DMS 273 (cell line): Measurements from ENCODE around the gene ZBTB2.
"Not testable (repeated sequence)": the region's sequence is repeated elsewhere in the genome, so short reads cannot be mapped to it uniquely, and the experiment has no call there.

ENCODE experiments used
- DNase-seq: peaks from one replicate; lab custom pipeline; 2025; ENCODE audit not compliant: unreplicated experiment; lab: John Stamatoyannopoulos, UW

The ZBTB2 gene

GRCh38 chr6:151374036-151374683 is 17.2 kb downstream of the ZBTB2 start:
- DNase-seq = no peak

- no peak for DNase-seq
Observed at GRCh38 chr6:151372164-151372563, 19.2 kb downstream of the ZBTB2 start.

DNA sequence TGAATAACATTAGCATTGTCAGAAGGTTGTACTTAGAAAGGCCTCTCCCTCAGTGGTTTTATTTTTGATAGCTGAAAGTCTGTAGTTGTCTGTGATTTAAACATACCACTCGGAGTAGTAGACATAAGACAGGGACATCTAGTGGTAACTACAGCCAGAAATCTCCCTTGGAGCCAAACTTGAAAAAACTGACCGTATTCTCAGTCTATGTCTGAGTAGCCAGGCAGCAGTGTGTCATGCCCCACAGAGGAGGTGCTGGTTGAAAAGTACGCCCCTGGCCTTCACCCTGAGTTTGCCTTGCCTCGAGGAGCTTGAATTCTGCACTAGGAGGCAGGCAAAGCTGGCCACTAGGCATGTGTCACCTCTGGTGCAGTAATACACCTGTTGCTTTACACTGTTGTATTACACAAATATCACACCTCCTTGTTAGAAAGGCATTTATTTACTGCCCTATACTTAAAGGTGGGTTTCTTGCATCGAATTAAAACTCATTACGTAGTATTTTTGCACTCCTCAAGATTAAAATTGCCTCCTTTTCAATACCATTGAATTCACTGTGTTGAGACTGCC is 20.8 kb downstream of the ZBTB2 start:
- DNase-seq = no peak

DNA sequence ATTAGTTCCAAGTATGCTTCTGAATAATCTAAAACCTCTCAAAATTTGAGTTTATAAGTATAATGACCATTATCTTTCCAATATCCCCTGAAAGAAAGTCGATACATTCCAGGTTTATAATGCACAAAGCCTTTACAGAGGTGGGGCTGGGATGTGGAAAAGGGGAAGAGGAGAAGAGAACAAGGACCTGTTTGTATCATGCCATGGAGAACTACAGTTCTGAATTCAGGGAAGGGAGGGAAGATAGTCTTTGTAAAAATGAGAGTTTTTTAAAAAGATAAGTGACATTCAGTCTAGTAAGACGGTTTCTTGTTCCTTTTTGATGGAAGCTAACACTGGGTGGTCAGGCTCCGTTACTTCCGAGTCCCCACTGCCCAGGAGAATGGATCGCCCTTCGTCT is 26.1 kb downstream of the ZBTB2 start:
- no peak for DNase-seq

- no peak for DNase-seq
Observed at GRCh38 chr6:151359486-151359885, 31.9 kb downstream of the ZBTB2 start.

- no peak for DNase-seq
Observed at GRCh38 chr6:151358475-151358874, 32.9 kb downstream of the ZBTB2 start.

GRCh38 chr6:151357758-151358436 is 33.5 kb downstream of the ZBTB2 start:
- no peak for DNase-seq

DNA sequence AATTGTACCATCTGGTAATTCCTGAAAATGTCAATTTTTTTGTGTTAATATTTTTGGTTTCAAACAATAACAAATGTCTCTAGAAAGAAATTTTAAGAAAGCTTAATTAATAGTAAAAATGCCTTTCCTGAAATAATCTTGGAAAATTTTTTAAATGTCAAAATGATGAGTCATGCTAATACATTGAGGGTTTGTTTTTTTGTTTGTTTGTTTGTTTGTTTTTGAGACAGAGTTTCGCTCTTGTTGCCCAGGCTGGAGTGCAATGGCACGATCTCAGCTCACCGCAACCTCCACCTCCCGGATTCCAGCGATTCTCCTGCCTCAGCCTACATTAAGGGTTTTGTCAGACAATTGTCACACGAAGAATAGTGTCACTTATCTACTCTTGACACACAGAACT is 34.4 kb downstream of the ZBTB2 start:
- not testable (repeated sequence) for DNase-seq

DNA sequence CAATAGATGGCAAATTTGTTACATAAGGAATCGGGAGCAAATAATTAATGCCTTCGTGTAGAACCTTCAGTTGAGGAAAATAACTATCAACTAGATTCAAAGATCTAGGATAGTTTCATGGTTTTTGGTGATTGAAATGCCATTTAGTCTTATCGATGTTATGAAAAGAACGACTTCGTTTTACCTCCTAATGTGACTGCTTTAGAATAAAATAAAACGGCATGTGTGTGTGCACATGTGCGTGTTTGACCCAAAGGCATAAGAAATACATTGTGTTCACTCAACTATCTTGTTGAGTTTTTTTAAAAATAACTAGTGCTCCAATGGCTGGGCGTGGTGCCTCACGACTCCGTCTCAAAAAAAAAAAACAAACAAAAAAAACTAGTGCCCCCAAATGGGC is 37.6 kb downstream of the ZBTB2 start:
- no peak for DNase-seq

DNA sequence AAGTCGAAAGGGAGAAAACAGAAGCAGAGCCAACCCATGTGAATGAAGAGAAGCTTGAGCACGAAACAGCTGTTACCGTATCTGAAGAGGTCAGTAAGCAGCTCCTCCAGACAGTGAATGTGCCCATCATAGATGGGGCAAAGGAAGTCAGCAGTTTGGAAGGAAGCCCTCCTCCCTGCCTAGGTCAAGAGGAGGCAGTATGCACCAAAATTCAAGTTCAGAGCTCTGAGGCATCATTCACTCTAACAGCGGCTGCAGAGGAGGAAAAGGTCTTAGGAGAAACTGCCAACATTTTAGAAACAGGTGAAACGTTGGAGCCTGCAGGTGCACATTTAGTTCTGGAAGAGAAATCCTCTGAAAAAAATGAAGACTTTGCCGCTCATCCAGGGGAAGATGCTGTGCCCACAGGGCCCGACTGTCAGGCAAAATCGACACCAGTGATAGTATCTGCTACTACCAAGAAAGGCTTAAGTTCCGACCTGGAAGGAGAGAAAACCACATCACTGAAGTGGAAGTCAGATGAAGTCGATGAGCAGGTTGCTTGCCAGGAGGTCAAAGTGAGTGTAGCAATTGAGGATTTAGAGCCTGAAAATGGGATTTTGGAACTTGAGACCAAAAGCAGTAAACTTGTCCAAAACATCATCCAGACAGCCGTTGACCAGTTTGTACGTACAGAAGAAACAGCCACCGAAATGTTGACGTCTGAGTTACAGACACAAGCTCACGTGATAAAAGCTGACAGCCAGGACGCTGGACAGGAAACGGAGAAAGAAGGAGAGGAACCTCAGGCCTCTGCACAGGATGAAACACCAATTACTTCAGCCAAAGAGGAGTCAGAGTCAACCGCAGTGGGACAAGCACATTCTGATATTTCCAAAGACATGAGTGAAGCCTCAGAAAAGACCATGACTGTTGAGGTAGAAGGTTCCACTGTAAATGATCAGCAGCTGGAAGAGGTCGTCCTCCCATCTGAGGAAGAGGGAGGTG is 38.7 kb downstream of the ZBTB2 start:
- no peak for DNase-seq

GRCh38 chr6:151351731-151352130 is 39.6 kb downstream of the ZBTB2 start:
- DNase-seq = no peak

- DNase-seq = no peak
Observed at GRCh38 chr6:151351146-151351700, 40.1 kb downstream of the ZBTB2 start.

GRCh38 chr6:151350442-151351145 is 40.8 kb downstream of the ZBTB2 start:
- DNase-seq = no peak

- no peak for DNase-seq
Observed at GRCh38 chr6:151349651-151350270, 41.6 kb downstream of the ZBTB2 start.

DNA sequence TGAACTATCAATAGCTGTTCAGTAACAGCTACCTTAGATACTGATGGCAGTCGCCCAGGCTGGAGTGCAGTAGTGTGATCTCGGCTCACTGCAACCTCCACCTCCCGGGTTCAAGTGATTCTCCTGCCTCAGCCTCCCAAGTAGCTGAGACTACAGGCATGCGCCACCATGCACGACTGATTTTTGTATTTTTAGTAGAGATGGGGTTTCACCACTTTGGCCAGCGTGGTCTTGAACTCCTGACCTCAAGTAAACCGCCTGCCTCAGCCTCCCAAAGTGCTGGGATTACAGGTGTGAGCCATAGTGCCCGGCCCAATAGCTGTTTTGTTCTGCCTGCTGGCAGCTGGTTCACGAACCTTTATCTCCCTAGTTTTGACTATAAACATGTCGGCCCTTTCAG is 48.6 kb downstream of the ZBTB2 start:
- not testable (repeated sequence) for DNase-seq

DNA sequence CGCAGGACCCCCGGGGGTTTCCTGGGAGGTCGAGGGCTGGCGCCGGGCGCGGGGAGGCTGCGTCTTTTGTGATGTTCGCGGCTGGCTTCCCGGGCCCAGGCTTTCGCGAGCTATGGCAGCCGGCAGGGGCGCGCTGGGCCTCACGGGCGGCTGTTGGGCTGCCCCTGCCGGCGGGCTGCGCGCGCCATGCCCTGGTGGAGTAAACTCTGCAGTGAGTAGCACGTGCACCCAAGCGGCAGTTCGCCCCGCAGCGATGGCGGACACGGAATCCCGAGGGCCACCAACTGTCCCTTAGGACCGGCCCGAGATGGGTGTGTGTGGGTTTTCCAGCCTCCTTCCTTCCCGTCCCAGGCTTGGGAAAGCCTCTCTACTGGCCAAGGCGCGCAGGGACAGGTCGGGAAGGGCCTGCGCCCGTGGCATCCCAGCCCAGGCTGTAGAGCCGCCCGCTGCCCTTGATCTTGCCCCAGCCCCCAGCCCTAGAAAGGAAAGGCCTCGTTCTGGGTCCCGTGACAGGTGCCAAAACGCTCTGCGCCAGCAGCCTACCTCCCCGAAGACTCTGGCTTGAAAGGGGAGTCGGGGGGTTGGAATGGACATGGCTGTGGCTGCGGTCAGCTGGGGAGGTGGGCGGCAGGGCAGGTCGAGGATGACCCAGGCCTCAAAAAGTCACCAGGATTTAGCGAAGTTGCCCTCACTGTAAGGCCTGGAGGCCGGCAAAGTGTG is 49.7 kb downstream of the ZBTB2 start:
- DNase-seq = no peak

DNA sequence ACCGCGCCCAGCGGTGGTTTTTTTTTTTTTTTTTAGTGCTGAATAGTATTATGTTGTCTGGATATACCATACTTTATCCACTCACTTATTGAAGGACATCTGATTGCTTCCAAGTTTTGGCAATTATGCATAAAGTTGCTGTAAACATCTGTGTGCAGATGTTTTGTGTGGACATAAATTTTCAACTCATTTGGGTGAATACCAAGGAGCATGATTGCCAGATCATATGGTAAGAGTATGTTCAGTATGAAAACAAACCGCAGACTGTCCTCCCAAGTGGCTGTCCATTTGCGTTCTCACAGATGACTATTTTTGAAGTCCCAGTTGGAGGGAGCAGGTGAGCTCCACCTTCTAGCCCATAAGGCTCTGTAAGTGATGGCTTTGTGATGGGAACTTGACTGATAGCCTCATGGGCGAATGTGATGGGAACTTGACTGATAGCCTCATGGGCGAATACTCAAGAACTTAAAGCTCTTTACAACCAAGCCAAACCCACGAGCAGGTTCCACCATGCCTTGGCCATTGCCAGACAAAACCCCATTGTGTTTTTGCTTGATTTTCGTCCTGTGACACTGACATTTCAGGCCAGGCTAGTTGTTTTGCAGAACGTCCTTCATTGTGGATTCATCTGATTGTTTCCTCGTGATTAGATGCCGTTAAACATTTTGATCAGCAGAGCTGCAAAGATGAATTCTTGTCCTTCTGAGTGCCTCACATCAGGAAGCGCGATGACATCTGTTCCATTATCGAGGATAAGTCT is 51.0 kb downstream of the ZBTB2 start:
- DNase-seq = no peak

DNA sequence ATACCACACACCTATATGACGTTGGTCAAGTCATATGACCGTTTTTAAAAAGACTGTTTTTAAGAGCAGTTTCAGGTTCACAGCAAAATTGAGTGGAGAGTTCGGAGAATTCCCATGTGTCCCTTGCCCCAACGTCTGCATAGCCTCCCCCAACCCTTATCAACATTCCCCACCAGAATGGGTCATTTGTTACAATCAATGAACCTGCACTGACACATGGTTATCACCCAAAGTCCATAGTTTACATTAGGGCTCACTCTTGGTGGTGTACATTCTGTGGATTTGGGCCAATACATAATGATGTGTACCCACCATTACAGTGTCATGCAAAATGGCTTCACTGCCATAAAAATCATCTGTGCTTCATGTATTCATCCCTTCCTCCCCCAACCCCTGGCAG is 52.0 kb downstream of the ZBTB2 start:
- no peak for DNase-seq
